Ovary (tissue), 9 donors: ENCODE results near the gene TSPAN32. TPM values are rescaled to one million over a fixed set of nuclear protein-coding genes. Genes with fewer than 3 reads are reported as not detected.

Source experiments
- DNase-seq, 5 donors: peaks; one replicate each; pipeline ENCODE4 v3.0.0-alpha.2; 2019 to 2020
- H3K27ac ChIP-seq, 2 donors: fragments of 200-600 bp; one replicate each; pipeline versions ENCODE4 v1.5.1 to v1.8.0; 2019 to 2022
- H3K27me3 ChIP-seq: fragments of 200-600 bp; one replicate; pipeline ENCODE4 v1.8.0; 2022
- H3K36me3 ChIP-seq: fragments of 200-600 bp; sonication (generic); one replicate; pipeline ENCODE4 v1.5.1; 2019
- H3K4me1 ChIP-seq: one replicate; pipeline ENCODE4 v1.8.1; 2013; ENCODE audit warnings: mild to moderate bottlenecking, moderate library complexity; ENCODE audit not compliant: insufficient read depth
- H3K4me3 ChIP-seq: fragments of 200-600 bp; sonication (generic); one replicate; pipeline ENCODE4 v1.5.1; 2017
- H3K9me3 ChIP-seq, 2 donors: fragments of 200-600 bp in 1 of 2; sonication (generic) in 1 of 2; one replicate each; pipeline versions ENCODE4 v1.5.1 to v1.8.1; 2013 to 2019; ENCODE audit warnings: mild to moderate bottlenecking in 1 of 2, moderate library complexity in 1 of 2
- EP300 ChIP-seq: sonication (generic); formaldehyde crosslinking; IDR thresholded peaks from one replicate; pipeline ENCODE4 v1.6.1; 2017; ENCODE audit warnings: antibody characterized with exemption
- POLR2A ChIP-seq: fragments of 450-650 bp; IDR thresholded peaks from one replicate; pipeline ENCODE4 v1.6.1; 2017; ENCODE audit warnings: antibody characterized with exemption, mild to moderate bottlenecking, moderate library complexity
- WGBS, 3 donors: extraction: QIAGEN DNeasy Blood & Tissue Kit in 1 of 3; methylation state at CpG; one replicate each; pipeline versions ENCODE4 v1.1.5 to v1.1.7; 2013 to 2017; 5-methylcytosine and 5-hydroxymethylcytosine counted together
- intact Hi-C, 4 donors: fragments of 100-400 bp; cut with DNase I; formaldehyde crosslinking; loops; one replicate each; pipeline versions ENCODE4 v1.11.0 to v1.15.1; 2022 to 2023
- polyA plus RNA-seq, 2 donors: library from polyadenylated mRNA; stranded (reverse); fragments of 200-250 nt in 1 of 2; fragments of 350-450 nt in 1 of 2; fragmentation: Illumina TruSeq in 1 of 2; extraction: RNeasy Lipid Tissue Mini Kit (QIAGEN cat#74804) in 1 of 2; gene quantifications; one replicate each; pipeline ENCODE4 v1.2.3, GENCODE V29; 2013 to 2014
- total RNA-seq, 7 donors: library from RNA; depleted of rRNA in 2 of 7; stranded (reverse); fragments of >200 nt in 2 of 7; fragmentation: NEBNext Ultra II Directional in 3 of 7; extraction: Animal tissue kit (Norgen Biotek cat#: 25700) in 3 of 7; gene quantifications; one replicate each; pipeline versions ENCODE4 v1.1.0 to v1.2.4, GENCODE V29; 2016 to 2023
- TF ChIP-seq, protein P1 (sequence below), 3 donors: fragments of 450-650 bp in 2 of 3; fragments of 200-600 bp in 1 of 3; IDR thresholded peaks; one replicate each; pipeline versions ENCODE4 v1.5.1 to v1.8.0; 2016 to 2022; ENCODE audit warnings: antibody characterized with exemption in 3 of 3, mild to moderate bottlenecking in 1 of 3
- donor health status: DM: no; HTN: no; CAD: no; lungs with moderate emphysema.
- donor health status: DM: no; HTN: no; CAD: no.
- donor health status: Bipolar disorder and iron deficiency.
- donor health status: DM: yes; HTN: yes; CAD: no.
- donor health status: DM: no; HTN: no; CAD: no.
- donor health status: DM: yes; HTN: yes; CAD: no.

The TSPAN32 gene
- total and polyA plus RNA-seq, 9 donors = 0.63 to 3.9 (median 1.3) TPM; not detected in 2

DNA sequence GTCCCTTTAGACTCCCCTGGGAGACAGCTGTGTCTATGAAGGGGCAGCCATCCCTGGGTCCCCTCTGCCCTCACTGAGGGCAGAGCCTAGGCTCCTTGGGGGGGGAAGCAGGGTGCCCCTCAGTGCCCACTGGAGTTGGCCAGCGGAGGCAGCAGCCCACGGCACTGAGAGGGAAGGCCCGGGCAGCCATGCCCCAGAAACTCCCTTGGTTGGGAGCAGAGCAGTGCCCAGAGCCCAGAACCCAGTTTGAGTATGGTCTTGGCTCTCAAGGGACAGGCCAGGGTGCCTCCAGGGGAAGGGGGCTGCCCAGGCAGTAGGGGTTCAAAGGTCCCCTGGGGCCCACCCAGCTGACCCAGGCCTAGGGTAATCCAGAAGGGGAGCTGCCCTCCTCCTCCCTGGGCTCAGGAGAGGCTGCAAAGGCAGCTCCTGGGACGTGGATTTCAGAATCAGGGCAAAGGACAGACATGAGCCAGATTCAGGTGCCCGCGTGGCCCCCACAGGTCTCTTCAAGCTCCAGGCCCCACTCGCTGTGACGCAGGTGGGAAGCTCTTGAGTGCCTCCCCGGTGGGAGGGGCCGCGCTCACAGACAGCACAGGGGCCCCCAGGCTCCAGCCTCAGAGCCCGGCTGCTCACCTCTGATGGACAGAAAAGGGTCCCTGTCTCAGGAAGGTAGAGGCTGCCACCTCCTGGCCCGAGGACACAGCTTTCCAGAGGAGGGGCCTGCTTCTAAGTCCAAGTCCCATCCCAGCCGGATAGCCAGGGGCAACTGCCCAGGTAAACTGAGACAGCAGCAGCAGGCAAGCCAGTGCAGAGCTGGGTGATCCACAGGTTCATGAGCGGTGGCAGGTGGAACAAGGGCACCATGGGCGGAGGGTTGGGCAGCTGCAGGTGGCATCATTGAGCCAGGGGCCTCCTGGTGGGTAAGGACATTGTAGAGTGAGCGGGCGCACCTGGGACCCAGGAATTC, 2.7 kb upstream of the TSPAN32 start:
- intact Hi-C loops = loop anchor here in 1 of 4 donors (2.0 kb wide), 1 partner anchor 98 kb away; no protein-coding TSS in a partner anchor
- Histone ChIP-seq H3K9me3 (no peaks in the 10 kb centered on the region), H3K27ac (no peak overlapping the region), H3K4me1 (peaks cover 2% of the 10 kb centered on the region), H3K4me3 (no peak overlapping the region), H3K27me3 (no peaks in the 10 kb centered on the region), H3K36me3 (no peaks in the 10 kb centered on the region)
- WGBS, 3 donors = 59 to 64% (median 60%) methylated on average over 15 to 18 of the region's 18 CpGs
- DNase-seq = peak in 1 of 5 donors; percentile 15
- TF ChIP-seq POLR2A (no peak), EP300 (no peak)
- TF ChIP-seq, protein P1, sequence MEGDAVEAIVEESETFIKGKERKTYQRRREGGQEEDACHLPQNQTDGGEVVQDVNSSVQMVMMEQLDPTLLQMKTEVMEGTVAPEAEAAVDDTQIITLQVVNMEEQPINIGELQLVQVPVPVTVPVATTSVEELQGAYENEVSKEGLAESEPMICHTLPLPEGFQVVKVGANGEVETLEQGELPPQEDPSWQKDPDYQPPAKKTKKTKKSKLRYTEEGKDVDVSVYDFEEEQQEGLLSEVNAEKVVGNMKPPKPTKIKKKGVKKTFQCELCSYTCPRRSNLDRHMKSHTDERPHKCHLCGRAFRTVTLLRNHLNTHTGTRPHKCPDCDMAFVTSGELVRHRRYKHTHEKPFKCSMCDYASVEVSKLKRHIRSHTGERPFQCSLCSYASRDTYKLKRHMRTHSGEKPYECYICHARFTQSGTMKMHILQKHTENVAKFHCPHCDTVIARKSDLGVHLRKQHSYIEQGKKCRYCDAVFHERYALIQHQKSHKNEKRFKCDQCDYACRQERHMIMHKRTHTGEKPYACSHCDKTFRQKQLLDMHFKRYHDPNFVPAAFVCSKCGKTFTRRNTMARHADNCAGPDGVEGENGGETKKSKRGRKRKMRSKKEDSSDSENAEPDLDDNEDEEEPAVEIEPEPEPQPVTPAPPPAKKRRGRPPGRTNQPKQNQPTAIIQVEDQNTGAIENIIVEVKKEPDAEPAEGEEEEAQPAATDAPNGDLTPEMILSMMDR (IDR thresholded peaks at IDR 0.05) = no peak

DNA sequence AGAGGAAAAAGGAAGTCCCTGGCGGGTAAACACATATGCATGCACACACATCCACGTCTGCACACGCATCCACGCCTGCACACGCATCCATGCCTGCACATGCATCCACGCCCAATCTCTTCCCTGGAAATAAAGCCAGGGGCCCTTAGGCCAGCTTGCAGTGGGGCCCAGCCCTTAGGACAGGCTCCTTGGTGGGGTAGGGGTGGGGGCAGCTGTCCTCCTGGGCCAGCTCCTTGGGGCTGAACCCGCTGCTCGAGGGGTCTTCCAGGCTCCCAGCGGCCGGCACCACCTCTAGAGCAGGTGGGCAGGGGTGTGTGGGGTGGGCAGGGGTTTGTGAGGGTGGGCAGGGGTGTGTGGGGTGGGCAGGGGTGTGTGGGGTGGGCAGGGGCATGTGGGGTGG, 2.0 kb upstream of the TSPAN32 start:
- peaks cover 7% of the 10 kb centered on the region for H3K4me1 ChIP-seq
- H3K27me3 ChIP-seq = no peaks in the 10 kb centered on the region
- DNase-seq = no peak
- intact Hi-C loops = loop anchor here in 3 of 4 donors (2.0 to 10.0 kb wide), 4 partner anchors 99 to 1417 kb away; no protein-coding TSS in a partner anchor
- H3K36me3 ChIP-seq = no peaks in the 10 kb centered on the region
- no peaks in the 10 kb centered on the region for H3K9me3 ChIP-seq
- H3K4me3 ChIP-seq = no peak overlapping the region
- no peak overlapping the region for H3K27ac ChIP-seq
- 74 to 83% (median 77%) methylated on average over 5 to 10 of the region's 10 CpGs for WGBS, 3 donors
- TF ChIP-seq, protein P1 (IDR thresholded peaks at IDR 0.05) = no peak
- TF ChIP-seq EP300 (no peak), POLR2A (no peak)

DNA sequence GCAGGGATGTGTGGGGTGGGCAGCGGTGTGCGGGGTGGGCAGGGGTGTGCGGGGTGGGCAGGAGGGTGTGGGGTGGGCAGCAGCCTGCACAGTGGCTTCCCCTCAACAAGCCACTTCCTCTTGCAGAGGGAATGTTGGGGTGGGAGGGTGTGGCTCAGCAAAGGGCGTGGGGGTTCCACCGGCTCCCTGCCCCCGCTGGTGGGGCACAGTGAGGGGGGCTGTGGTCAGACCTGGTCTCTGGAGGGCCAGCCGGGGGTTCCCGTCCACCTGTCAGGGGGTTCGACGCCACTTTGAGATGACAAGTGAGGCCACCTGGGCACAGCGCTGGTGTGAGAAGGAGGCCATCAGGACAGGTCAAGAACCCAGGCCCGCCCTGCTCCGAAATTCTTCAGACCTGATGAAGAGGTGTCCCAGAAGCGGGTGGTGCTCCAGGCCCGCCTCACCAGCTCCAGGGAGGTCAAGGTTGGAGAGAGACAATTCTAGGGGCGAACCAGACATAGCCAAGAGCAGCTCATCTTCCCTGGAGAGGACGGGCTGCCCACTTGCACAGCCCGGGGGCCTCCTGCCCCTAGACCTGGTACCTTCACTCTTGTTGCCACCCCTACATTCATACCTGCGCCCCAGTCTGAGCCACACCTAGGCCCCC, 1.4 kb upstream of the TSPAN32 start:
- no peak for DNase-seq
- WGBS, 3 donors = 76 to 83% (median 81%) methylated on average over 19 of the region's 19 CpGs
- intact Hi-C loops = loop anchor here in 3 of 4 donors (5.0 to 10.0 kb wide), 3 partner anchors 103 to 1418 kb away; no protein-coding TSS in a partner anchor

More for the DNA sequence above, 1.4 kb upstream of the TSPAN32 start:
- TF ChIP-seq POLR2A (no peak), EP300 (no peak)
- TF ChIP-seq, protein P1 (IDR thresholded peaks at IDR 0.05) = no peak
- no peaks in the 10 kb centered on the region for H3K9me3 ChIP-seq
- H3K27ac ChIP-seq = no peak overlapping the region
- H3K27me3 ChIP-seq = no peaks in the 10 kb centered on the region
- no peaks in the 10 kb centered on the region for H3K36me3 ChIP-seq
- H3K4me3 ChIP-seq = no peak overlapping the region
- peaks cover 12% of the 10 kb centered on the region for H3K4me1 ChIP-seq
